Vagina (tissue), 2 donors: ENCODE measurements around the gene MEF2A.

ENCODE experiments used
- POLR2A ChIP-seq, 2 donors: fragments of 450-650 bp; IDR thresholded peaks; one replicate each; pipeline ENCODE4 v1.6.1; 2017; ENCODE audit warnings: antibody characterized with exemption in 2 of 2, mild to moderate bottlenecking in 2 of 2, moderate library complexity in 2 of 2
- TF ChIP-seq, protein P1 (sequence below), 3 experiments: fragments of 450-650 bp in 2 of 3; fragments of 200-600 bp in 1 of 3; sonication (generic) in 1 of 3; IDR thresholded peaks; one replicate each; pipeline ENCODE4 v1.5.1; 2017 to 2019; ENCODE audit warnings: antibody characterized with exemption in 3 of 3, mild to moderate bottlenecking in 2 of 3, moderate library complexity in 2 of 3

DNA sequence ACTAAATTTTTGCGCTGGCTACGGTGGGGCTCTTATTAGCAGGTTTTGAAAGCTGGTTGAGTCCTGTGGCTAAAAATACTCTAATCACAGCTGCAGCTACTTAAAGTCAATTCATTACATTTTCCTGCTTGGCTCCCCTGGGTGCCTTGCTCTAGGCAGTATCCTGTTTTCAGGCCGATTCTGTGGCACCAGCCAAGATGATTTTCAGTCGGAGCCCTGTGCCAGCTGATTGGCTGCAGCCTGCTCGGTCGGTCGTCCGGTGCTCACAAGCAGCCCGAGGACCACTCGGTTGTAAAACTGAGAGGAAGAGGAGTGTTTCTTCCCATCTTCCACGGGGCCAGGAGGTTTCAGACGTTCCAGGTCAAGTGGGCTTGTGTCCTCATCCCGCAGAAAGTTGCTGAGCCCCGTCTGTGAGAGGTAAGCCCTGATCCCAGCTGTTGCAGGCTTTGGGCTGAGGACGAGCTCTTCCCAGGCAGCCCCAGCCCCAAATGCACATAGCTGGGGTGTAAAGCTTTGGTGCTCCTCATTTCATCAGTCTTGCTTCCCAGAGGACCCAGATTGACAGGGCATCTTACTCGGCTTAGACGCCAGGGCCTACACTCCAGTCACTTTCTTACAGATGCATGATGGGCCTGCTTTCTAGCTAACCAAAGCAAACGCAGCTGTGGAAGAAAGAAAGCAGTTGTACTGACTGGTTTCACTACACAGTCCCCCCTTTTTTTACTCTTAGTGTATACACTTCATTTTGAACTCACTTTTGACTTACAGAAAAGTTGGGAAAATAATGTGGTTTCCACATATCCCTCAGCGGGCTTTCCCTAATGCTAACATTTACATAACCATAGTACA lies 151.6 kb downstream of the MEF2A start:
- TF ChIP-seq, protein P1, sequence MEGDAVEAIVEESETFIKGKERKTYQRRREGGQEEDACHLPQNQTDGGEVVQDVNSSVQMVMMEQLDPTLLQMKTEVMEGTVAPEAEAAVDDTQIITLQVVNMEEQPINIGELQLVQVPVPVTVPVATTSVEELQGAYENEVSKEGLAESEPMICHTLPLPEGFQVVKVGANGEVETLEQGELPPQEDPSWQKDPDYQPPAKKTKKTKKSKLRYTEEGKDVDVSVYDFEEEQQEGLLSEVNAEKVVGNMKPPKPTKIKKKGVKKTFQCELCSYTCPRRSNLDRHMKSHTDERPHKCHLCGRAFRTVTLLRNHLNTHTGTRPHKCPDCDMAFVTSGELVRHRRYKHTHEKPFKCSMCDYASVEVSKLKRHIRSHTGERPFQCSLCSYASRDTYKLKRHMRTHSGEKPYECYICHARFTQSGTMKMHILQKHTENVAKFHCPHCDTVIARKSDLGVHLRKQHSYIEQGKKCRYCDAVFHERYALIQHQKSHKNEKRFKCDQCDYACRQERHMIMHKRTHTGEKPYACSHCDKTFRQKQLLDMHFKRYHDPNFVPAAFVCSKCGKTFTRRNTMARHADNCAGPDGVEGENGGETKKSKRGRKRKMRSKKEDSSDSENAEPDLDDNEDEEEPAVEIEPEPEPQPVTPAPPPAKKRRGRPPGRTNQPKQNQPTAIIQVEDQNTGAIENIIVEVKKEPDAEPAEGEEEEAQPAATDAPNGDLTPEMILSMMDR (IDR thresholded peaks at IDR 0.05), result no peak
- TF ChIP-seq POLR2A (IDR thresholded peaks at IDR 0.05), result no peak
